NT2/D1 (cell line): ENCODE results near the gene EPHB6.

Experiments
- SUZ12 ChIP-seq: IDR thresholded peaks from 2 replicates; pipeline ENCODE4 v1.6.1; 2011; ENCODE audit not compliant: insufficient read length, insufficient read depth; ENCODE audit errors: extremely low read depth
- YY1 ChIP-seq: IDR thresholded peaks from 2 replicates; pipeline ENCODE4 v1.6.1; 2011; ENCODE audit not compliant: insufficient read length, insufficient read depth
- ZNF274 ChIP-seq: IDR thresholded peaks from 2 replicates; pipeline ENCODE4 v1.6.1; 2011; ENCODE audit warnings: mild to moderate bottlenecking, low read depth, low read length

- TF ChIP-seq YY1 (no peak), SUZ12 (no peak), ZNF274 (no peak)
Observed at GRCh38 chr7:142894112-142894984, 39.5 kb downstream of the EPHB6 start.
